Hepatocyte (in vitro differentiated cells): Measurements from ENCODE around the gene DIS3L2. TPM values are rescaled to one million over a fixed set of nuclear protein-coding genes. Genes with fewer than 3 reads are reported as not detected.
"Not testable (repeated sequence)": the region's sequence is repeated elsewhere in the genome, so short reads cannot be mapped to it uniquely, and the experiment has no call there.

Experiments used
- DNase-seq: peaks from one replicate; pipeline ENCODE4 v3.0.0-alpha.2; 2016; ENCODE audit warnings: low spot score
- H2AFZ ChIP-seq: fragments of 200-600 bp; sonication (generic); 2 replicates; pipeline ENCODE4 v1.6.0; 2016; ENCODE audit warnings: antibody characterized with exemption, mild to moderate bottlenecking
- H3K27ac ChIP-seq: fragments of 200-600 bp; sonication (generic); 2 replicates; pipeline ENCODE4 v1.5.1; 2016; ENCODE audit warnings: mild to moderate bottlenecking
- H3K27me3 ChIP-seq: fragments of 200-600 bp; sonication (generic); 2 replicates; pipeline ENCODE4 v1.6.1; 2016
- H3K36me3 ChIP-seq: fragments of 200-600 bp; sonication (generic); replicated peaks from 2 replicates; pipeline ENCODE4 v1.5.1; 2016; ENCODE audit warnings: low read depth; ENCODE audit not compliant: insufficient read depth
- H3K4me1 ChIP-seq: fragments of 200-600 bp; sonication (generic); 2 replicates; pipeline ENCODE4 v1.5.1; 2016; ENCODE audit warnings: mild to moderate bottlenecking, moderate library complexity; ENCODE audit not compliant: insufficient read depth
- H3K4me2 ChIP-seq: fragments of 200-600 bp; sonication (generic); 2 replicates; pipeline ENCODE4 v1.6.0; 2016
- H3K4me3 ChIP-seq: fragments of 200-600 bp; sonication (generic); 2 replicates; pipeline ENCODE4 v1.5.1; 2016; ENCODE audit warnings: mild to moderate bottlenecking
- H3K79me2 ChIP-seq: fragments of 200-600 bp; sonication (generic); 2 replicates; pipeline ENCODE4 v1.6.0; 2017; ENCODE audit warnings: mild to moderate bottlenecking
- H3K9me2 ChIP-seq: fragments of 200-600 bp; sonication (generic); replicated peaks from 2 replicates; pipeline ENCODE4 v1.6.0; 2017; ENCODE audit warnings: mild to moderate bottlenecking; ENCODE audit not compliant: insufficient read depth
- H3K9me3 ChIP-seq: fragments of 200-600 bp; sonication (generic); 2 replicates; pipeline ENCODE4 v1.5.1; 2016; ENCODE audit warnings: low read depth, mild to moderate bottlenecking
- H4K20me1 ChIP-seq: fragments of 200-600 bp; sonication (generic); 2 replicates; pipeline ENCODE4 v1.6.0; 2016; ENCODE audit warnings: mild to moderate bottlenecking; ENCODE audit not compliant: insufficient read depth, poor library complexity, severe bottlenecking
- EZH2 ChIP-seq: fragments of 200-600 bp; sonication (generic); IDR thresholded peaks from 2 replicates; pipeline ENCODE4 v1.6.1; 2016; ENCODE audit warnings: antibody characterized with exemption, mild to moderate bottlenecking, borderline replicate concordance
- EZH2phosphoT487 ChIP-seq: fragments of 200-600 bp; sonication (generic); IDR thresholded peaks from one replicate; pipeline ENCODE4 v1.6.1; 2018; ENCODE audit warnings: antibody characterized with exemption, mild to moderate bottlenecking, low read depth, moderate library complexity; ENCODE audit not compliant: unreplicated experiment, severe bottlenecking
- WGBS: methylation state at CpG from one replicate; pipeline ENCODE4 v1.1.6; 2016; ENCODE audit warnings: low lambda C conversion rate; ENCODE audit errors: missing lambda C conversion rate; 5-methylcytosine and 5-hydroxymethylcytosine counted together
- polyA plus RNA-seq: library from polyadenylated mRNA; unstranded; fragments of >200 nt; fragmentation: Nextera tagmentation; extraction: Ambion mirVana; gene quantifications from 2 replicates; pipeline ENCODE4 v1.2.1, GENCODE V29; 2016
- total RNA-seq: library from RNA; depleted of rRNA; stranded (reverse); fragments of >200 nt; gene quantifications from 2 replicates; pipeline ENCODE4 v1.2.3, GENCODE V29; 2014
- TF ChIP-seq, protein P1 (sequence below): fragments of 200-600 bp; sonication (generic); IDR thresholded peaks from 2 replicates; pipeline ENCODE4 v1.5.1; 2016; ENCODE audit warnings: antibody characterized with exemption, mild to moderate bottlenecking; ENCODE audit not compliant: poor library complexity

The DIS3L2 gene
- total and polyA plus RNA-seq, 2 experiments from 2014 or later: 19.5 to 20.0 TPM

DNA sequence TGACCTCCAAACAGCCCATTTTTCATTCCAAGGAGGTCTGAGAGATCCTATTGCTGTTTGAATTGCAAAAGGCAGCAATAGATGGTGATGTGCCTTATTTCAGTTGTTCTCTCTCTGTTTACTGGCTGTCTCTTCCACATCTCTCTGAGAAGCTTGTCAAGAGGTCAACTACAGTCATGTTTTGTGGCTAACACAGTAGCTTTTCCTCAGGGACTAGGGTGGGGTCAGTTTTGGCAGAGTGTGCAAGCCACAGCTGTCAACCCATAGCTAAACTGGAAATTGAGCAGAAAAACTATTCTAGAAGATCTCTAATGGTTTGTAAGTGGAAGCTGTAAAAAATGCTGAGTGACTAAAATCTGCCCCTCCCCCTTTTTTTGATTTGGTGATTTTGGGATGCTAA is 67.1 kb downstream of the DIS3L2 start:
- H4K20me1 ChIP-seq: no peaks in the 10 kb centered on the region
- H3K9me2 ChIP-seq: no peaks in the 10 kb centered on the region
- H2AFZ ChIP-seq: no peak overlapping the region
- no peaks in the 10 kb centered on the region for H3K27me3 ChIP-seq
- TF ChIP-seq, protein P1, sequence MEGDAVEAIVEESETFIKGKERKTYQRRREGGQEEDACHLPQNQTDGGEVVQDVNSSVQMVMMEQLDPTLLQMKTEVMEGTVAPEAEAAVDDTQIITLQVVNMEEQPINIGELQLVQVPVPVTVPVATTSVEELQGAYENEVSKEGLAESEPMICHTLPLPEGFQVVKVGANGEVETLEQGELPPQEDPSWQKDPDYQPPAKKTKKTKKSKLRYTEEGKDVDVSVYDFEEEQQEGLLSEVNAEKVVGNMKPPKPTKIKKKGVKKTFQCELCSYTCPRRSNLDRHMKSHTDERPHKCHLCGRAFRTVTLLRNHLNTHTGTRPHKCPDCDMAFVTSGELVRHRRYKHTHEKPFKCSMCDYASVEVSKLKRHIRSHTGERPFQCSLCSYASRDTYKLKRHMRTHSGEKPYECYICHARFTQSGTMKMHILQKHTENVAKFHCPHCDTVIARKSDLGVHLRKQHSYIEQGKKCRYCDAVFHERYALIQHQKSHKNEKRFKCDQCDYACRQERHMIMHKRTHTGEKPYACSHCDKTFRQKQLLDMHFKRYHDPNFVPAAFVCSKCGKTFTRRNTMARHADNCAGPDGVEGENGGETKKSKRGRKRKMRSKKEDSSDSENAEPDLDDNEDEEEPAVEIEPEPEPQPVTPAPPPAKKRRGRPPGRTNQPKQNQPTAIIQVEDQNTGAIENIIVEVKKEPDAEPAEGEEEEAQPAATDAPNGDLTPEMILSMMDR: no peak
- TF ChIP-seq EZH2: no peak
- TF ChIP-seq EZH2phosphoT487: no peak
- H3K36me3 ChIP-seq: peaks cover 4% of the 10 kb centered on the region
- DNase-seq: no peak
- H3K4me3 ChIP-seq: no peak overlapping the region
- no peaks in the 10 kb centered on the region for H3K79me2 ChIP-seq
- H3K4me2 ChIP-seq: no peak overlapping the region
- no peak overlapping the region for H3K27ac ChIP-seq
- no peaks in the 10 kb centered on the region for H3K9me3 ChIP-seq
- H3K4me1 ChIP-seq: no peaks in the 10 kb centered on the region

GRCh38 chr2:232029346-232029745 is 67.8 kb downstream of the DIS3L2 start:
- TF ChIP-seq EZH2phosphoT487: no peak
- TF ChIP-seq, protein P1: no peak
- TF ChIP-seq EZH2: no peak
- Histone ChIP-seq H2AFZ (no peak overlapping the region), H3K4me3 (no peak overlapping the region), H3K27ac (no peak overlapping the region), H3K79me2 (no peaks in the 10 kb centered on the region), H3K4me1 (no peaks in the 10 kb centered on the region), H3K9me3 (no peaks in the 10 kb centered on the region), H3K9me2 (no peaks in the 10 kb centered on the region), H3K27me3 (no peaks in the 10 kb centered on the region), H4K20me1 (no peaks in the 10 kb centered on the region), H3K4me2 (no peak overlapping the region), H3K36me3 (peaks cover 4% of the 10 kb centered on the region)
- DNase-seq: no peak
- 52% methylated on average over 4 of the region's 4 CpGs for WGBS

- Histone ChIP-seq H3K79me2 (no peaks in the 10 kb centered on the region), H3K4me1 (no peaks in the 10 kb centered on the region), H3K4me2 (no peak overlapping the region), H4K20me1 (no peaks in the 10 kb centered on the region), H3K36me3 (peaks cover 1% of the 10 kb centered on the region), H3K27me3 (no peaks in the 10 kb centered on the region), H3K9me3 (no peaks in the 10 kb centered on the region), H3K9me2 (no peaks in the 10 kb centered on the region), H2AFZ (no peak overlapping the region), H3K4me3 (no peak overlapping the region), H3K27ac (no peak overlapping the region)
- WGBS: 61% methylated on average over 2 of the region's 2 CpGs
- DNase-seq: no peak
- TF ChIP-seq EZH2: no peak
These were observed 68.7 kb downstream of the DIS3L2 start for GRCh38 chr2:232030229-232030628.

GRCh38 chr2:232035292-232035691 is 73.8 kb downstream of the DIS3L2 start:
- not testable (repeated sequence) for H4K20me1 ChIP-seq, H2AFZ ChIP-seq, H3K4me3 ChIP-seq, H3K9me3 ChIP-seq, H3K27me3 ChIP-seq, H3K4me2 ChIP-seq, H3K9me2 ChIP-seq, H3K36me3 ChIP-seq, DNase-seq, H3K27ac ChIP-seq, H3K79me2 ChIP-seq, H3K4me1 ChIP-seq
- 100% methylated on average over 2 of the region's 2 CpGs for WGBS

DNA sequence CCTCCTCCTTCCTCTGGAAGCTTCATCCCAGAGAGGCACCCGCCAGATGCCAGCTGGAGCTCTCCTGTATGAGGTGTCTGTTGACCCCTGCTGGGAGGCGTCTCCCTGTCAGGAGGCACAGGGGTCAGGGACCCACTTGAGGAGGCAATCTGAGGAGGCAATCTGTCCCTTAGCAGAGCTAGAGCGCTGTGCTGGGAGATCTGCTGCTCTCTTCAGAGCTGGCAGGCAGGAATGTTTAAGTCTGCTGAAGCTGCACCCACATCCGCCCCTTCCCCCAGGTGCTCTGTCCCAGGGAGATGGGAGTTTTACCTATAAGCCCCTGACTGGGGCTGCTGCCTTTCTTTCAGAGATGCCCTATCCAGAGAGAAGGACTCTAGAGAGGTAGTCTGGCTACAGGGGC is 75.4 kb downstream of the DIS3L2 start:
- not testable (repeated sequence) for H3K4me1 ChIP-seq, H4K20me1 ChIP-seq, H3K4me3 ChIP-seq, H2AFZ ChIP-seq, H3K9me2 ChIP-seq, H3K79me2 ChIP-seq, H3K4me2 ChIP-seq, H3K27me3 ChIP-seq, H3K36me3 ChIP-seq, H3K9me3 ChIP-seq, DNase-seq, H3K27ac ChIP-seq
- WGBS: 99% methylated on average over 4 of the region's 4 CpGs
